NCI-H2107 treated with DMSO at 0.1 percent for 48 hours (cell line): ENCODE data around the gene ELMO1.

Experiments used
- DNase-seq: peaks from one replicate; lab custom pipeline; 2025; ENCODE audit not compliant: unreplicated experiment; lab: John Stamatoyannopoulos, UW

Gene ELMO1

GRCh38 chr7:37035631-37036030 lies 413.0 kb downstream of the ELMO1 start:
- no peak for DNase-seq

GRCh38 chr7:37033141-37033540 lies 415.5 kb downstream of the ELMO1 start:
- no peak for DNase-seq

- DNase-seq: no peak
Observed at GRCh38 chr7:37032258-37032601, 416.4 kb downstream of the ELMO1 start.

DNA sequence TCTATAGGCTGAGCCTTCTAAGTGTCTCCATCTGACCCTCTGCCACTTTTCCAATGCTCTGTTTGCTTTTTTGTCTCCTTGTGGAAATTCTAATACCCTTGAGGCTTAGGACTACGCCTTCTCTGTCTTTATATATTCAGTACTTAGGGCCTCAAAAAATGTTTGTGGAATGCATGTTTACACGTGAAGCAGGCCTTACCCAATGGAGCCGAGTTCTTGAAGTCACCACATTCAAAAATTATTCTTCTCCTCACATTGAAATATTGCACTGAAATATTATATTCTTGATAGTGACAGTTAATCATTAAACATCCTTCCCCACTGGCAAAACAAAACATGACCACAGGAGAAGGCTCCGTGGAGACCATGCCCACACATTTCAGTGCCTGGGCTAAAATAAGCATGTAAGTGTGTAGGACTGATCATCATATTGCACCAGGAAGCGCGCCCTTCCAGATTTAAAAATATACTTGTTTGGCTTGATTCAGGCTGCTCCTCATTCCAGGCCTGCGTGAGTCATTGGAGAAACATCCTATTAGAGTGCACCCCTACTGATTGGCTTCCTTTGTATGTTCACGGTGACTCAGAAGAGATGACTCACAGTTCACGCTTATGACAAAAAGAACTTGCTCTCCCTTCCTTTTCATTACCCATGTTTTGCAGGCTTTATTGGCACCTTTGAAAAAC lies 416.9 kb downstream of the ELMO1 start:
- peak; percentile 80 for DNase-seq

- DNase-seq: no peak
Observed at GRCh38 chr7:37028909-37029440, 419.7 kb downstream of the ELMO1 start.

DNA sequence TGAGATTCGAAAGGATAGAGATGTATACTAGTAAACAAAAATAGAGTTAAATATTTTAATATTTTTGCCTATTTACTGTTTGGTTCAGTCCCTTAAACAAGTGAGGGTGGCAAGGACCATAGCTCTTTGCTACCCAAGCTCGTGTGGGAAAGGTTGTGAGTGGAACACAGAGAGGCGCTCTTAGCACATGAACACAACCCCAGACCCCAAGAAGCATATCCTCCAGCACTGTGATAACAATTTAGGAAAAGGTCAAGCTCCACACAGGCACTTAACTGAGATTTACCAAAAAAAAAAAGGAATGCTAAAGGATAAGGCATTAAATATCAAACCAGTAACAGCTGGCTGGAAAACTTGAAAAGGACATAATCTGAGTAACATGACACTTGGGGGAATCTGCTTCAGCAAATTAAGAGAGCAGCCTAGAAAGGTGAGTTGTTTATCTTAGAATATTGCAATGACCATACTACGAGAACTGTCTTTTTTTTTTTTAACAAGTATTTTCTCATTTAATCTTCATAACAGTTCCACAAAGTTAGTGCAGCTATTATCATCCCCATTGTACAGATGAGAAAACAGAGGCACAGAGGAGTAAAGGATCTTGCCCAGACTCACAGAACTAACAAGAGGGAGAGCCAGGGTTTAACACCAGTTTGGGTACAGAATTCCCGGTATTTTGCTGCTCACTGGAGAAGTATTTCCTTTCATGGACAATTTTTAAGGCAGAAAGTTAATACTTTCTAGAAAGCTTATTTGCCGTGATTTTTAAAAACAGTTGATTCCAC lies 420.9 kb downstream of the ELMO1 start:
- peak; percentile 3 for DNase-seq

GRCh38 chr7:37027104-37027503 lies 421.6 kb downstream of the ELMO1 start:
- DNase-seq: no peak

DNA sequence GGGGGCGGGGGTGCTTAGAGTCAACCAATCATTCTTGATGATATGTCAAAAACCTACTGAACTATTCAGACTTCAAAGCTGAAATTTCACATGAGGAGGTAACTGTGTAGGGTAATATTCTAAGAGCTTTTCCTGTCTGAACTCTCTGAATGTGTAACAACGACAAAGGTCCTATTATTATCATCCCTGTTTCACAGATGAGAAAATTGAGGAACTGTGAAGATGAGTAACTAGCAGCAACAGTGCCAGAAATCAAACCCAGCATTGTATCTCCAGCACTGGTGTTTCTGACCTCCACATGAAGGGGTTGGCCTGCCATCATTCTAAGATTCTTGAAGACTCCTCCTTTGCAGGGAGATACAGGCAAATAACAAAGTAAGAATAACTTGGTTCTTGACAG lies 429.7 kb downstream of the ELMO1 start:
- DNase-seq: no peak

- DNase-seq: no peak
Observed at GRCh38 chr7:37016064-37016878, 432.4 kb downstream of the ELMO1 start.

DNA sequence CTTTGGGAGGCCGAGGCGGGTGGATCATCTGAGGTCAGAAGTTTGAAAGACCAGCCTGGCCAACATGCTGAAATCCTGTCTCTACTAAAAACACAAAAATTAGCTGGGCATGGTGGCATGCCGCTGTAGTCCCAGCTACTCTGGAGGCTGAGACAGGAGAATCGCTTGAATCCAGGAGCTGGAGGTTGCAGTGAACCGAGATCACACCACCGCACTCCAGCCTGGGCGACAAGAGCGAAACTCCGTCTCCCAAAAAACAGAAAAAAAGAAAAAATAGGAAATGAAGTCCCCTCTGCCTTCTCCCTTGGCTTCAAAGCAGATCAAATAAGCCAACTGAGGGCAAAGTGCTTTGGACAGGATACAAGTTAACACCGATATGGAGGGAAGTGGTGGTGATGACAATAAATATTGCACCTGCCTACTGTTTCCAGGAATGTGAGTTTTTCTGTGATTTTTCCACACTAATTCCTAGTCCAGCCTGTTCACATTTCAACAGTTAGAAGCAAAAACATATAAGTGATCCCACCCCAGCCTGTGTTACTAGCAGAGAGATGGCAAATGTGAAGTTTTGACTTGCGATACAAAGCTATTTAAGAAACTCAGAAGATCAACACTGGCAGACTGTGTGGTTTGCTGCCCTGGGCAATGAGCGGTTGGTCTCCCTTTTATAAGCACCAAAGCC lies 433.2 kb downstream of the ELMO1 start:
- DNase-seq: no peak

- DNase-seq: no peak
Observed at GRCh38 chr7:37013771-37014170, 434.9 kb downstream of the ELMO1 start.

DNA sequence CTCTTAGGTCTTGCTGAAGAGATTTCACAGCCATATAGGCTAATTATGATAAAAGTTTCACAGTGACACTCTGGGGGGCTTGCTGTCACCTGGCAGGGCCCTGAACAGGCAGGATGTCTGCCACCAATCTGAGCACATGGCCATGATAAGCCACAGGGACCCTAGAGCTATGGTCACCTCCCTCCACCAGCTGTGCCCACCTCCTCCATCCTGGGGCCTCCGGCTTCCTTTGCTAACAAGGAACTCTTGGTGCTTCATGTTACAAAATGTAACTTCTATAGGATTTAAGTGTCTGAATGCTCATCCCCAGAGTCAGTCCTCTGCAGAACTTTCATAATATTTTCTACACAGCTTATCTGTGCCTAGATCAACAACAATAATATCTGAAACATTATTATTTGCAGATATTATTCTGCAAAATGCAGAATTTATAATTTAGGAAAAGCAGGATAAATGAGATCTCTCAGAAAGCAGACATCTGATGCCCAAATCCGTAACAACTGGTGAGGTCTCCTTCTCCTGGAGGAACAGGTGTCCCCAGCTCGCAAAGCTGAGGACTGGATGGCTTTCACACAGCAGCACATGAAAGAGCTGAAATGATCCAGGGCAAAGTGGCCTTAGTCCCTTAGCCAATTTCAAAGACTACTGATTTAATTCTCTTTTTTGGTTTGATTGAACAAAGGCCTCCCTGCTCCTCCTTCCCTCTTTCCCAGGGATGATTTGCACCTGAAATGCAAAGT lies 437.3 kb downstream of the ELMO1 start:
- DNase-seq: no peak

DNA sequence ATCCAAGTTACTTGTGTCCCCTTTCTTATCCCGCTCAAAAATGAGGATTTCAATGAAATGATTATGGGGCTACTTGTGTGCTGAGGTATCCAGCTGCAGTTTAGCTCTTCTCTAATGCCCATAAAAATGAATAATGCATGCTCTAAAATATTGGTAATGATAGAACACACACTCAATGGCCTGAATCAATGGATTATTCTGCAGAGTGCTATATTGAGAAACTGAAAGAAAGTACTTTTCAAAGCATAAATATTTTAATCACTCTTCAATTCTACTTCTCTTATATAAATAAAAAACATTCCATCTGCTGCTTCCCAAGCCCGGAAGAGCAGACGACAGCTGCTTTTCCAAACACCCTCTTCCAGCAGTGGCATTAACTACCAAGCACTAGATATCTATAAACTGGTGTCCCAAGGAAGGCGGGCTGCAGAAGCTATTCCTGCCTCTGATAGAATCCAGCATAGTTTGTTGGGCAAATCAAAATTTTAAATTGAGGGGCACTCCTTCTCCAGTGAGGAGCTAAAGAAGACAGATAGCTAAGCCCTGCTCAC lies 439.5 kb downstream of the ELMO1 start:
- no peak for DNase-seq

GRCh38 chr7:37007691-37008090 lies 441.0 kb downstream of the ELMO1 start:
- DNase-seq: no peak

- peak; percentile 13 for DNase-seq
Observed at GRCh38 chr7:37007268-37007667, 441.4 kb downstream of the ELMO1 start.

- DNase-seq: no peak
Observed at GRCh38 chr7:37006764-37007163, 441.9 kb downstream of the ELMO1 start.

DNA sequence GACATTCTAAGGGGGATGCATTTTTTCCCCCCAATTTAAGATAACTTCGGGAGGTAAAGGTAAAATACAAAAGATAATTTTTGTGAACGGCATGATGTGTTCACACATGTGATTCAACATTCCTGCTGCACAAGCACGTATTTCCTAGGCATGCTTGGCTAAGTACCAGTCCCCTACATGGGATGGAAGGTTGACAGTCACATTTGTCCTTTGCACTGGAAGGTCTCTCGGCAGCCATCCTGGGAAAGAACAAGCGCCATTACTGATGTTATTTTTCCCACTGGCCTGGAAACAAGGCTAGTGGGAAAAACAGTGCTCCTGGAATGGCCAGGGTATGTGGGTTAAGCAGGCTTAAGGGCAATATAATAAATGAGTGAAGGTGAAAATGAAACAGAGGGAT lies 448.2 kb downstream of the ELMO1 start:
- DNase-seq: no peak

GRCh38 chr7:36999626-37000485 lies 448.8 kb downstream of the ELMO1 start:
- DNase-seq: no peak

DNA sequence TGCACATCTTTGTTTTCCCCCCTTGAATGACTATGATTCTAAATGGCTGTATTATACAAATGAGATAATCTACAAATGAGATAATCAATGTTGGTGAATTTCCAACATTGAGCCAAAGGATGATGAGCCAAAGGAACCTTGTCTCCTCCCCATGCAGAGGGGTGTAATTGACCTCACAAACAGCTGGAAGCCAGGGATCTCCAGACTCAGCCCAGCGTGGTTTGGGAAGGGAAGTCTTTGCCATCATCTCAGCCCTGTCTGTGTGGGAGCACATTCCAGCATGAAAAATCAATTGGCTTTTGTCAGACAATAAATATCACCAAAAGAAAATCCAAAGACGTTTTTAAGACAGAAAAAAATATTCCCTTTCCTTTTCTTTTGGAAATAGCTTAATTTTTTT lies 452.9 kb downstream of the ELMO1 start:
- no peak for DNase-seq
